ENCODE measurements around the gene PPIP5K1. TPM values are rescaled to one million over a fixed set of nuclear protein-coding genes. Genes with fewer than 3 reads are reported as not detected.
A peak's percentile ranks its signal among the peaks of the same experiment; 100 is the strongest.
"Not testable (repeated sequence)": the region's sequence is repeated elsewhere in the genome, so short reads cannot be mapped to it uniquely, and the experiment has no call there.

The PPIP5K1 gene
- total RNA-seq, 1 experiment from 2014 or later = 10.6 TPM

DNA sequence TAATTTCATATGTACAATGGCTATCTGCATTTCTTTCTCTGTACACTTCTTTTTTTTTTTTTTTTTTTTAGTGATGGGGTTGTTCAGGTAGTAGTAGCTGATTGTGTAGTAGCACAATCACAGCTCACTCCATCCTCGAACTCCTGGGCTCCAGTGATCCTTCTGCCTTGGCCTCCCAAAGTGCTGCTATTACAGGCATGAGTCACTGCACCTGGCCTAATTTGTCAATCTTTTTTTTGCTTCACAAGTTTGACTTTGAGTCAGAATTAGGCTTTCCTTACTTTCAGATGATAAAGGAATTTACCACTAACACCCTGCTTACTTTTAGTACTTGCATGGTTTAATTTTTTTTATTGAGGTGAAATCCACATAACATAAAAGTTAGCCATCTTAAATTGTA is 44.6 kb downstream of the PPIP5K1 start:
- no peak for DNase-seq (ENCODE audit: low read depth)

DNA sequence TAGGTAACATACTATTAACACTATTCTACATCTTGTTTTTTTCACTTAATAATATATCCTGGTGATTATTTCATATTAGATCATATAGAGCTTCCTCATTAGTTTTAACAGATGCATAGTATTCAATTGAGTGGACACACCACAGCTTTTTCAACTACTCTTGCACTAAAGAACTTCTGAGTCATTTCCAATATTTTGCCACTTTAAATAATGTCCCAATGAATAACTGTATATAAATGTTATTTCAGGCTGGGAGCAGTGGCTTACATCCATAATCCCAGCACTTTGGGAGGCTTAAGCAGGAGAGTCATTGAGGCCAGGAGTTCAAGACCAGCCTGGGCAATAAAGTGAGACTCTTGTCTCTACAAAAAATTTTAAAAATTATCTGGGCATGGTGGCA is 45.7 kb downstream of the PPIP5K1 start:
- DNase-seq (ENCODE audit: low read depth) = no peak

DNA sequence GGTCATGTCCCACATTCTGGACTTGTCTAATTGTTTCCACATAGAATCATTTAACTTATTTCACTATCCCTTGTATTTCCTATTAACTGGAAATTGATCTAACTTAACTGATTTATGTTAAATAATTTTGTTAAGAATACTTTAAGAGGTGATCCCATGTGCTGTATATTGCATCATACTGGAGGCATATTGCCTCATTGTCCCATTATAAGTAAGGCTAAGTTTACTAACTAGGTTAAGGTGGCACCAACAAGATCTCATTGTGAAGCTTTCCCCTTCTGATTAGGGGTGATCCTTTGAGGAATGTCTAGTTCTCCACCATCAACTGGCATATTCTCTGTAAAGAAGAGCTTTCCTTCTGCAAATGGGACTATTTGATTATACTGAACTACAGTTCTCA is 48.2 kb downstream of the PPIP5K1 start:
- DNase-seq (ENCODE audit: low read depth) = no peak

DNA sequence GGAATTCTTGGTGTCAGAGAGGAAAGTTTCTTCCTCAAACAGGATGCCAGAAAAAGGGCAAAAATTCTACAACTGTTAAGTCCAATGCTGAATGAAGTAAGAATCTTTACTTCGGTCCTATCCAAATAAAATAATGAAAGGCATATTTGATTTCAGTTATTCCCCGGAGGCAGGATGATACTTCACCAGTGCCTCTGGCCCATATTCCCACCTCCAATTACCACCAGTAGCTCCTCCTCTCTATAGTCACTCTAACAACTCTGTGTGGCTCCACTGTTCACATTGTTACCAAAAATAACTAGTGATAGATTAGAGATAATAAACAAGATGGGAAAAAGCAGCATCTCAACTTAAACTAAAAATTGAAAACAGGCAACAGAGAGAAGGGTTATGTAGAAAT is 51.9 kb downstream of the PPIP5K1 start:
- DNase-seq (ENCODE audit: low read depth) = no peak

DNA sequence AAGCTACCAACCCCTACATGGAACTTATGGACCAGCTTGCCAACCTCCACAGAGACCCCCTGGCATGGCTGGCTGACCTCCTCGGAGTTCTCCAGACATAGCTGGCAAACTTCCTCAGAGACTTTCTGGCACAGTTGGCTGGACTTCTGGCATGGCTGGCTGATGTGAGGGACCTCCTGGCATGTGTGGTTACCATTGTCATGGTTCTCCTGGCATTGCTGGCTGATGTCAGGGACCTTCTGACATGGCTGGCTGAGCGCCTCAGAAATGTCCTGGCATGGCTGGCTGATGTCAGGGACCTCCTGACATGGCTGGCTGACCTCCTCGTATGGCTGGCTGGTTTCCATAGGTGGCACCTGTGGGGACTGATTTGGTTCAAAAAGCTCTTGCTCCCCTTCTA is 55.1 kb downstream of the PPIP5K1 start:
- no peak for DNase-seq (ENCODE audit: low read depth)

DNA sequence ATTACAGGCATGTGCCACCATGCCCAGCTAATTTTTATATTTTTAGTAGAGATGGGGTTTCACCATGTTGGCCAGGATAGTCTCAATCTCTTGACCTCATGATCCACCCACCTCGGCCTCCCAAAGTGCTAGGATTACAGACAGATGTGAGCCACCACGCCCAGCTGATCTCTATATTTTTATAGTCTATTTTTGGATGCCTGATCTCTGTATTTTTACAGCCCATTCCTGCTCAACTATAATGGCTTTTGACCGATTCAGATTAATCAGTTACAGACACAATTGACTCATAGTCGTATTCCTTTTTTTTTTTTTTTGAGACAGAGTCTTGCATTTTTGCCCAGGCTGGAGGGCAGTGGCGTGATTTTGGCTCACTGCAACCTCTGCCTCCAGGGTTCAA is 57.2 kb downstream of the PPIP5K1 start:
- not testable (repeated sequence) for DNase-seq (ENCODE audit: low read depth)

DNA sequence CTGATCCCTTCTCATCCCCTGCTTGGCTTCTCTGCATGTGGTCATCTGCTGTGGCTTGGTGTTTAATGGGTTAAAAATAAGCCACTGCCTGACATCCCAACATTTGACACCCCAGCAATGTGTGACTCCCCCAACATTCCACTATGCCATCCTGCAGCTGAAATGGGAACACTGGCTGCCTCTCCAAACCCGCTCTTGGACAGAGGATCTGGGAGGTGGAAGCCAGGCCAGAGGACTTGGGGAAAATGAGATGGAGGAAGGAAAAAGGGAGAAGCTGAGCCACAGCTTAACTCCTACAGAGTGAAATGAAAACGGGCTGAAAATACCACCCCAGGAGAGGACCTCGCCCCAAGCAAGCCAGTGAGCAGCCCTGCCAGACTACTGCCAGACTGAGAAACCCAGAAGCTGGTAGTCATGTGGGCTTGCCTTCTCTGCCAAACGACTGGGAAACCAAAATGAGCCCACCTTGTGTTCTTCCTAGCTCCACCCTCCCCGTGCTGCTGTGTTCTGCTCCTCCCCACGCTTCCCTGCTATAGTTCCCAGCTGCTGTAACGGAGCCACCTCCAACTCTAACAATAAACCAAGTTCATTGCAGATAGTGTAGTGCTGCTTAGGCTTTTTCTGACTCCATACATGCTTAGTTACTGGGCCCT is 58.9 kb downstream of the PPIP5K1 start:
- DNase-seq (ENCODE audit: low read depth) = no peak

DNA sequence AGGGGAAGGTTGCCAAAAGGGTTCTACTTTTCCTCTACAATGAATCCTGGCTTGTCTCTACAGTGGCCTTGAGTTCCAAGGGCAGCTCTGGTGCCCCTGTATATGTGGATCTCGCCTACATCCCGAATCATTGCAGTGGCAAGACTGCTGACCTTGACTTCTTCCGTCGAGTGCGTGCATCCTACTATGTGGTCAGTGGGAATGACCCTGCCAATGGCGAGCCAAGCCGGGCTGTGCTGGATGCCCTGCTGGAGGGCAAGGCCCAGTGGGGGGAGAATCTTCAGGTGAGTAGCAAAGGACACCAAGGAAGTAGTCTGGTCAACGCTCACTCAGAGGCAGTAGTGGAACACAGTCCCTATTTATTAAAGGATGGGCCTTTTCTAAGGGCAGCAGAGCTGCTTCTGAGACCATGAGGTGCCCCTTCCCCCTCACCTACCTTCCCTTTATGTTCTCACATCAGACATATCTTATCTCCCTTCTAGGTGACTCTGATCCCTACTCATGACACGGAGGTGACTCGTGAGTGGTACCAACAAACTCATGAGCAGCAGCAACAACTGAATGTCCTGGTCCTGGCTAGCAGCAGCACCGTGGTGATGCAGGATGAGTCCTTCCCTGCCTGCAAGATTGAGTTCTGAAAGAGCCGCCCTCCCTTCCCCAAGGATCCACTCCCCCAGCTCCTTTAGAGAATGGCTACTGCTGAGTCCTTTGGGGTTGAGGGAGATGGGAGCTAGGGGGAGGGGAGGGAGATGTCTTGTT is 60.2 kb downstream of the PPIP5K1 start:
- no peak for DNase-seq (ENCODE audit: low read depth)

DNA sequence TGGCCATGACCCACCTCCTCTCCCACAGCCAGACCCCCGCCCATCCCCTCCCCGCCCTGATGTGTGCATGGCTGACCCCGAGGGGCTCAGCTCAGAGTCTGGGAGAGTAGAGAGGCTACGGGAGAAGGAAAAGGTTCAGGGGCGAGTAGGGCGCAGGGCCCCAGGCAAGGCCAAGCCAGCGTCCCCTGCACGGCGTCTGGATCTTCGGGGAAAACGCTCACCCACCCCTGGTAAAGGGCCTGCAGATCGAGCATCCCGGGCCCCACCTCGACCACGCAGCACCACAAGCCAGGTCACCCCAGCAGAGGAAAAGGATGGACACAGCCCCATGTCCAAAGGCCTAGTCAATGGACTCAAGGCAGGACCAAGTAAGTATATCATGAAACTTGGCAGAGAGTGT is 60.9 kb downstream of the PPIP5K1 start:
- DNase-seq (ENCODE audit: low read depth) = no peak

DNA sequence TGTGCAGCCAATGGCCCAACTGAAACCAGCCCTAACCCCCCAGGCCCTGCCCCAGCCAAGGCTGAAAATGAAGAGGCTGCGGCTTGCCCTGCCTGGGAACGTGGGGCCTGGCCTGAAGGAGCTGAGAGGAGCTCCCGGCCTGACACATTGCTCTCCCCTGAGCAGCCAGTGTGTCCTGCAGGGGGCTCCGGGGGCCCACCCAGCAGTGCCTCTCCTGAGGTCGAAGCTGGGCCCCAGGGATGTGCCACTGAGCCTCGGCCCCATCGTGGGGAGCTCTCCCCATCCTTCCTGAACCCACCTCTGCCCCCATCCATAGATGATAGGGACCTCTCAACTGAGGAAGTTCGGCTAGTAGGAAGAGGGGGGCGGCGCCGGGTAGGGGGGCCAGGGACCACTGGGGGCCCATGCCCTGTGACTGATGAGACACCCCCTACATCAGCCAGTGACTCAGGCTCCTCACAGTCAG is 61.4 kb downstream of the PPIP5K1 start:
- DNase-seq (ENCODE audit: low read depth) = no peak

DNA sequence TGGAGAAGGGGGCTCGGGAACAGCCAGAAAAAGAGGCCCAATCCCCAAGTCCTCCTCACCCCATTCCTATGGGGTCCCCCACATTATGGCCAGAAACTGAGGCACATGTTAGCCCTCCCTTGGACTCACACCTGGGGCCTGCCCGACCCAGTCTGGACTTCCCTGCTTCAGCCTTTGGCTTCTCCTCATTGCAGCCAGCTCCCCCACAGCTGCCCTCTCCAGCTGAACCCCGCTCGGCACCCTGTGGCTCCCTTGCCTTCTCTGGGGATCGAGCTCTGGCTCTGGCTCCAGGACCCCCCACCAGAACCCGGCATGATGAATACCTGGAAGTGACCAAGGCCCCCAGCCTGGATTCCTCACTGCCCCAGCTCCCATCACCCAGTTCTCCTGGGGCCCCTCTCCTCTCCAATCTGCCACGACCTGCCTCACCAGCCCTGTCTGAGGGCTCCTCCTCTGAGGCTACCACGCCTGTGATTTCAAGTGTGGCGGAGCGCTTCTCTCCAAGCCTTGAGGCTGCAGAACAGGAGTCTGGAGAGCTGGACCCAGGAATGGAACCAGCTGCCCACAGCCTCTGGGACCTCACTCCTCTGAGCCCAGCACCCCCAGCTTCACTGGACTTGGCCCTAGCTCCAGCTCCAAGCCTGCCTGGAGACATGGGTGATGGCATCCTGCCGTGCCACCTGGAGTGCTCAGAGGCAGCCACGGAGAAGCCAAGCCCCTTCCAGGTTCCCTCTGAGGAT is 62.0 kb downstream of the PPIP5K1 start:
- DNase-seq (ENCODE audit: low read depth) = no peak

DNA sequence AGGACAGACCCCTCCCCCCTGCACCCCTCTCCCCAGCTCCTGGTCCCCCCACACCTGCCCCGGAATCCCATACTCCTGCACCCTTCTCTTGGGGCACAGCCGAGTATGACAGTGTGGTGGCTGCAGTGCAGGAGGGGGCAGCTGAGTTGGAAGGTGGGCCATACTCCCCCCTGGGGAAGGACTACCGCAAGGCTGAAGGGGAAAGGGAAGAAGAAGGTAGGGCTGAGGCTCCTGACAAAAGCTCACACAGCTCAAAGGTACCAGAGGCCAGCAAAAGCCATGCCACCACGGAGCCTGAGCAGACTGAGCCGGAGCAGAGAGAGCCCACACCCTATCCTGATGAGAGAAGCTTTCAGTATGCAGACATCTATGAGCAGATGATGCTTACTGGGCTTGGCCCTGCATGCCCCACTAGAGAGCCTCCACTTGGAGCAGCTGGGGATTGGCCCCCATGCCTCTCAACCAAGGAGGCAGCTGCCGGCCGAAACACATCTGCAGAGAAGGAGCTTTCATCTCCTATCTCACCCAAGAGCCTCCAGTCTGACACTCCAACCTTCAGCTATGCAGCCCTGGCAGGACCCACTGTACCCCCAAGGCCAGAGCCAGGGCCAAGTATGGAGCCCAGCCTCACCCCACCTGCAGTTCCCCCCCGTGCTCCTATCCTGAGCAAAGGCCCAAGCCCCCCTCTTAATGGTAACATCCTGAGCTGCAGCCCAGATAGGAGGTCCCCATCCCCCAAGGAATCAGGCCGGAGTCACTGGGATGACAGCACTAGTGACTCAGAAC is 62.8 kb downstream of the PPIP5K1 start:
- no peak for DNase-seq (ENCODE audit: low read depth)

DNA sequence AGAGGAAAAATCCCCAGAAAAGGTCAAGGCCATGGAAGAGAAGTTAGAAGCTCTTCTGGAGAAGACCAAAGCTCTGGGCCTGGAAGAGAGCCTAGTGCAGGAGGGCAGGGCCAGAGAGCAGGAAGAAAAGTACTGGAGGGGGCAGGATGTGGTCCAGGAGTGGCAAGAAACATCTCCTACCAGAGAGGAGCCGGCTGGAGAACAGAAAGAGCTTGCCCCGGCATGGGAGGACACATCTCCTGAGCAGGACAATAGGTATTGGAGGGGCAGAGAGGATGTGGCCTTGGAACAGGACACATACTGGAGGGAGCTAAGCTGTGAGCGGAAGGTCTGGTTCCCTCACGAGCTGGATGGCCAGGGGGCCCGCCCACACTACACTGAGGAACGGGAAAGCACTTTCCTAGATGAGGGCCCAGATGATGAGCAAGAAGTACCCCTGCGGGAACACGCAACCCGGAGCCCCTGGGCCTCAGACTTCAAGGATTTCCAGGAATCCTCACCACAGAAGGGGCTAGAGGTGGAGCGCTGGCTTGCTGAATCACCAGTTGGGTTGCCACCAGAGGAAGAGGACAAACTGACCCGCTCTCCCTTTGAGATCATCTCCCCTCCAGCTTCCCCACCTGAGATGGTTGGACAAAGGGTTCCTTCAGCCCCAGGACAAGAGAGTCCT is 63.6 kb downstream of the PPIP5K1 start:
- DNase-seq (ENCODE audit: low read depth) = no peak

DNA sequence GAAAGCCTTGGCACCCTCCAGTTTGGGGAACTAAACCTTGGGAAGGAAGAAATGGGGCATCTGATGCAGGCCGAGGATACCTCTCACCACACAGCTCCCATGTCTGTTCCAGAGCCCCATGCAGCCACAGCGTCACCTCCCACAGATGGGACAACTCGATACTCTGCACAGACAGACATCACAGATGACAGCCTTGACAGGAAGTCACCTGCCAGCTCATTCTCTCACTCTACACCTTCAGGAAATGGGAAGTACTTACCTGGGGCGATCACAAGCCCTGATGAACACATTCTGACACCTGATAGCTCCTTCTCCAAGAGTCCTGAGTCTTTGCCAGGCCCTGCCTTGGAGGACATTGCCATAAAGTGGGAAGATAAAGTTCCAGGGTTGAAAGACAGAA is 64.9 kb downstream of the PPIP5K1 start:
- DNase-seq (ENCODE audit: low read depth) = no peak

DNA sequence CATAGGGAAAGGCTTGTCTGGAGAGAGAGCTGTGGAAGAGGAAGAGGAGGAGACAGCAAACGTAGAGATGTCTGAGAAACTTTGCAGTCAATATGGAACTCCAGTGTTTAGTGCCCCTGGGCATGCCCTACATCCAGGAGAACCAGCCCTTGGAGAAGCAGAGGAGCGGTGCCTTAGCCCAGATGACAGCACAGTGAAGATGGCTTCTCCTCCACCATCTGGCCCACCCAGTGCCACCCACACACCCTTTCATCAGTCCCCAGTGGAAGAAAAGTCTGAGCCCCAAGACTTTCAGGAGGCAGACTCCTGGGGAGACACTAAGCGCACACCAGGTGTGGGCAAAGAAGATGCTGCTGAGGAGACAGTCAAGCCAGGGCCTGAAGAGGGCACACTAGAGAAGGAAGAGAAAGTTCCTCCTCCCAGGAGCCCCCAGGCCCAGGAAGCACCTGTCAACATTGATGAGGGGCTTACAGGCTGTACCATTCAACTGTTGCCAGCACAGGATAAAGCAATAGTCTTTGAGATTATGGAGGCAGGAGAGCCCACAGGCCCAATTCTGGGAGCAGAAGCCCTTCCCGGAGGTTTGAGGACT is 65.7 kb downstream of the PPIP5K1 start:
- no peak for DNase-seq (ENCODE audit: low read depth)

DNA sequence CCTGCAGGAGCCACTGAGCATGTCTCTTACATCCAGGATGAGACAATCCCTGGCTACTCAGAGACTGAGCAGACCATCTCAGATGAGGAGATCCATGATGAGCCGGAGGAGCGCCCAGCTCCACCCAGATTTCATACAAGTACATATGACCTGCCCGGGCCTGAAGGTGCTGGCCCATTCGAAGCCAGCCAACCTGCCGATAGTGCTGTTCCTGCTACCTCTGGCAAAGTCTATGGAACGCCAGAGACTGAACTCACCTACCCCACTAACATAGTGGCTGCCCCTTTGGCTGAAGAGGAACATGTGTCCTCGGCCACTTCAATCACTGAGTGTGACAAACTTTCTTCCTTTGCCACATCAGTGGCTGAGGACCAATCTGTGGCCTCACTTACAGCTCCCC is 66.4 kb downstream of the PPIP5K1 start:
- no peak for DNase-seq (ENCODE audit: low read depth)

DNA sequence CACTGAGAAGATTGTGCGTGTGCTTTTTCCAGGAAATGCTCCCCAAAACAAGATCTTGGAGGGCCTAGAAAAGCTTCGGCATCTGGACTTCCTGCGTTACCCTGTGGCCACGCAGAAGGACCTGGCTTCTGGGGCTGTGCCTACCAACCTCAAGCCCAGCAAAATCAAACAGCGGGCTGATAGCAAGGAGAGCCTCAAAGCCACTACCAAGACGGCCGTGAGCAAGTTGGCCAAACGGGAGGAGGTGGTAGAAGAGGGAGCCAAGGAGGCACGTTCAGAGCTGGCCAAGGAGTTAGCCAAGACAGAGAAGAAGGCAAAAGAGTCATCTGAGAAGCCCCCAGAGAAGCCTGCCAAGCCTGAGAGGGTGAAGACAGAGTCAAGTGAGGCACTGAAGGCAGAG is 67.8 kb downstream of the PPIP5K1 start:
- no peak for DNase-seq (ENCODE audit: low read depth)

DNA sequence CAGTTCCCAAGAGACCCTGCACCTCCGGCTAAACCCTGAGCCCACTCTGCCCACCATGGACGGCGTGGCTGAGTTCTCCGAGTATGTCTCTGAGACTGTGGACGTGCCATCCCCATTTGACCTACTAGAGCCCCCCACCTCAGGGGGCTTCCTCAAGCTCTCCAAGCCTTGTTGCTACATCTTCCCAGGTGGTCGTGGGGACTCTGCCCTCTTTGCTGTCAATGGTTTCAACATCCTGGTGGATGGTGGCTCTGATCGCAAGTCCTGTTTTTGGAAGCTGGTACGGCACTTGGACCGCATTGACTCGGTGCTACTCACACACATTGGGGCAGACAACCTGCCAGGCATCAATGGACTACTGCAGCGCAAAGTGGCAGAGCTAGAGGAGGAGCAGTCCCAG is 68.6 kb downstream of the PPIP5K1 start:
- DNase-seq (ENCODE audit: low read depth) = no peak

DNA sequence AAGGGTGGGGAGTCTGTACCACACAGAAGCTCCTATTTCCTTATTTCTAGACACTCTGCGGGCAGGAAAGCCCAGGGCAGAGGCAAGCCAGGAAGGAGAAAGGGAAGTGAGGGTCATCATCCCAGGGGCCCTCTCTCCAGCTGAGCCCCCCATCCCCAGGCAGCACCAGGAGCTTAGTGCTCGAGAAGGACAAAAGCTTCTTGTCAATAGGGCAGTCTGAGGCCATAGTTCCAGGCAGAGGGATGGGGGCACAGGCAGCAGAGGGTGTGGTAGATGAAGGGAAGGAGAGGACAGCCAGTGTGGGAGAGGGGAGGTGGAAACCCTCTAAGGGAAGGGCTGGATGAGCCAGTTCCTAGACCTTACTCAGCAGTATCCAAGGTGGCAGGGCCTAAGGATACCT is 69.9 kb downstream of the PPIP5K1 start:
- DNase-seq (ENCODE audit: low read depth) = no peak

DNA sequence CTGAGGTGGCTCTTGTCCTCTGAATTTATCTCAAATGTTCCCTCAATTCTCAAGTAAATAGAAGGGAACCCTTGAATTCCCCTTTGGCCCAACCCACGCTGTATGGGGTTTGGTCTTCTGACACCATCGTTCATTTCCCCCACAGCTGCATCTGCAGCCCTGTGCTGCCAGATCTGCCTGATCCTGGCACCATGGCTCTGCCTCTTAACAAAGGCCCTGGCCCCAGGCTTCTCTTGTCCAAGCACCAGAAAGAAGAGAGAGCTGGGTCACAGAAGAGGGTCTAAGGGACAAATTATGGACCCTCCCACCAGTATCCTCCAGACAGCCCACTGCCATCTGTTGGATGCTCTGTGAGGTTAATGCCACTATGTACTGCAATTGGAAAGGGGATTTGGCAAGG is 70.8 kb downstream of the PPIP5K1 start:
- no peak for DNase-seq (ENCODE audit: low read depth)

DNA sequence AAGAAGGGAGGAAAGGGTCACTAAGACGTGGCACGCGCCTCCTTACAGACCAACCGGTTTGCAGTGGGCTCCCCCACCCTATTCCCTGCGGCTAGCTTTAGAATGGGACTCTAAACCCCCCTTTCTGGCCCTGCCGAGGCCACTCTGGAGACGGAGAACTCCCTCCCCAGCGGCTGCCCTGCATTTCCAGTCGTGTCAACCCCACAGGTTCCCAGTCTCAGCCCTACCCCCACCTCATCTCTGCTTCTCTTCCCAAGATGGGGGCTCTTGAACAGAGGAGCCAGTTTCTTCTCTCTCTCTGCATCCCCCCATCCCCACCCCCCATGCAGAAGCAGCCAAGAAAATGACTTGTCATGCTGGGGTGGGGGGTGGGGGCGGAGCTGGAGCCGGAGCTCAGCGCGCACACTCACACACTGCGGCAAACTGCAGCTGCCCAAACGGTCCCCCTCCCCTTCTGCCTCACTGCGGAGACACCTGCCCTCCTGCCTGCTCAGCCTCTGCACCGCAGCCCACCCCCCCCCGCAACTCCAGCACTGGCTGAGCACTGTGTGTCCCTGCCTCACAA is 71.7 kb downstream of the PPIP5K1 start:
- peak; percentile 41 for DNase-seq (ENCODE audit: low read depth)
